Neuronal stem cell (in vitro differentiated cells): ENCODE measurements around the gene SCMH1.

Experiments used
- DNase-seq: peaks from one replicate; pipeline ENCODE4 v3.0.0-alpha.2; 2013; ENCODE audit warnings: low spot score
- H2AFZ ChIP-seq: one replicate; pipeline ENCODE4 v1.6.1; 2013; ENCODE audit warnings: mild to moderate bottlenecking, low read length, inconsistent platforms
- H2AK5ac ChIP-seq: 2 replicates; pipeline ENCODE4 v1.6.1; 2013; ENCODE audit warnings: low read depth, mild to moderate bottlenecking, inconsistent platforms, low read length, moderate library complexity, mixed read lengths
- H2BK120ac ChIP-seq: 2 replicates; pipeline ENCODE4 v1.6.1; 2013; ENCODE audit warnings: low read depth, mild to moderate bottlenecking, inconsistent platforms, low read length, moderate library complexity, mixed read lengths
- H2BK12ac ChIP-seq: one replicate; pipeline ENCODE4 v1.6.1; 2013; ENCODE audit warnings: low read length, inconsistent platforms
- H2BK15ac ChIP-seq: 2 replicates; pipeline ENCODE4 v1.6.1; 2013; ENCODE audit warnings: mild to moderate bottlenecking, low read length, inconsistent platforms, mixed read lengths
- H2BK5ac ChIP-seq: one replicate; pipeline ENCODE4 v1.6.1; 2013; ENCODE audit warnings: inconsistent platforms, mild to moderate bottlenecking, low read length, moderate library complexity
- H3K14ac ChIP-seq: one replicate; pipeline ENCODE4 v1.6.1; 2013; ENCODE audit warnings: low read length, inconsistent platforms
- H3K18ac ChIP-seq: 2 replicates; pipeline ENCODE4 v1.6.1; 2013; ENCODE audit warnings: low read length, inconsistent platforms
- H3K23ac ChIP-seq: 2 replicates; pipeline ENCODE4 v1.6.1; 2013; ENCODE audit warnings: low read depth, mild to moderate bottlenecking, mixed read lengths, low read length, inconsistent platforms; ENCODE audit not compliant: poor library complexity
- H3K27ac ChIP-seq: replicated peaks from 3 replicates; pipeline ENCODE4 v1.5.1; 2013; ENCODE audit warnings: low read length, inconsistent platforms
- H3K27me3 ChIP-seq, 3 experiments: 2 replicates each; pipeline ENCODE4 v1.6.1; 2013; ENCODE audit warnings: low read length in 3 of 3, mild to moderate bottlenecking in 2 of 3, inconsistent platforms in 1 of 3, low read depth in 1 of 3, mixed read lengths in 1 of 3, moderate library complexity in 1 of 3; ENCODE audit not compliant: control insufficient read depth in 3 of 3, insufficient read depth in 3 of 3
- H3K36me3 ChIP-seq, 2 donors: replicated peaks in 1 of 2; 2 replicates each; pipeline ENCODE4 v1.6.1; 2013; ENCODE audit warnings: low read length in 2 of 2; ENCODE audit not compliant: control insufficient read depth in 2 of 2, insufficient read depth in 2 of 2
- H3K4ac ChIP-seq: 2 replicates; pipeline ENCODE4 v1.6.1; 2013; ENCODE audit warnings: inconsistent platforms, mild to moderate bottlenecking, low read length, moderate library complexity
- H3K4me1 ChIP-seq, 2 donors: 1 replicate in 1 of 2; 2 replicates in 1 of 2; pipeline ENCODE4 v1.6.1; 2013; ENCODE audit warnings: low read length in 2 of 2, low read depth in 1 of 2; ENCODE audit not compliant: control insufficient read depth in 2 of 2, insufficient read depth in 1 of 2
- H3K4me2 ChIP-seq: one replicate; pipeline ENCODE4 v1.6.1; 2013; ENCODE audit warnings: mild to moderate bottlenecking, low read length, inconsistent platforms; ENCODE audit not compliant: insufficient read depth, poor library complexity, severe bottlenecking
- H3K4me3 ChIP-seq, 2 donors: 2 replicates each; pipeline ENCODE4 v1.5.1; 2013; ENCODE audit warnings: low read length in 2 of 2, mild to moderate bottlenecking in 2 of 2, inconsistent platforms in 1 of 2, moderate library complexity in 1 of 2
- H3K79me1 ChIP-seq: one replicate; pipeline ENCODE4 v1.6.1; 2013; ENCODE audit warnings: low read depth, mild to moderate bottlenecking, inconsistent platforms, low read length, moderate library complexity
- H3K9ac ChIP-seq: one replicate; pipeline ENCODE4 v1.6.1; 2013; ENCODE audit warnings: mild to moderate bottlenecking, low read depth, low read length, inconsistent platforms; ENCODE audit not compliant: poor library complexity
- H3K9me3 ChIP-seq, 2 donors: replicated peaks in 1 of 2; 2 replicates each; pipeline versions ENCODE3 to v1.6.1; 2013; ENCODE audit warnings: low read length in 2 of 2, mild to moderate bottlenecking in 2 of 2, inconsistent platforms in 1 of 2, low read depth in 1 of 2, mixed read lengths in 1 of 2, moderate library complexity in 1 of 2; ENCODE audit not compliant: control insufficient read depth in 2 of 2, insufficient read depth in 1 of 2
- H4K8ac ChIP-seq: one replicate; pipeline ENCODE4 v1.6.1; 2013; ENCODE audit warnings: low read depth, mild to moderate bottlenecking, inconsistent platforms, low read length, moderate library complexity
- H4K91ac ChIP-seq: one replicate; pipeline ENCODE4 v1.6.1; 2013; ENCODE audit warnings: low read length, low read depth, mild to moderate bottlenecking, inconsistent platforms; ENCODE audit not compliant: poor library complexity
- WGBS, 2 donors: extraction: QIAGEN DNeasy Blood & Tissue Kit; methylation state at CpG; one replicate each; pipeline ENCODE4 v1.1.7; 2013; ENCODE audit warnings: missing lambda C conversion rate in 2 of 2, mixed read lengths in 1 of 2; ENCODE audit not compliant: insufficient read length in 2 of 2, insufficient replicate concordance in 1 of 2; ENCODE audit errors: extremely low coverage in 2 of 2; 5-methylcytosine and 5-hydroxymethylcytosine counted together

SCMH1 gene

DNA sequence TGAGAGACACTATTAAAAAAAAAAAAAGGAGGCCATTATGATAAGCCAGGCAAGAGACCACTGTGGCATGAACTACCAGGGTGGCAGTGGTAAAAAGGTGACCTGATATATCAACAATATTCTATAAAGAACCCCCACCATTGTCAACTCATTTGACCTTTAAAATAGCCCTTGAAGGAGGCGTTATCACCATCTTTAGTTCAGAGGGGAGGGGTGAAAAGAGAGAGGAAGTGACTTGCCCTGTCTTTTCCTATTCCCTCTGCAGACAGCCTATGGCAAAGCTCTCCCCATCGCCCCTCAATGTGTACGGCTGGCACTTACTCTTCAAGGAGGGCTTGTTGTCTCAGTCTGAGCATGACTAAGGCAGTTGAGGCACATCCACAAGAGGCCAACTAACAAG lies 208.8 kb downstream of the SCMH1 start:
- DNase-seq = no peak
- Histone ChIP-seq H3K4me2 (no peak overlapping the region), H2BK15ac (no peak overlapping the region), H3K23ac (no peak overlapping the region), H3K79me1 (no peaks in the 10 kb centered on the region), H2AFZ (no peak overlapping the region), H3K14ac (no peak overlapping the region), H2BK120ac (no peak overlapping the region), H3K4me3 (no peak overlapping the region), H3K4ac (no peak overlapping the region), H3K36me3 (peaks cover 19 to 95% of the 10 kb centered on the region in 2 donors), H3K27me3 (no peaks in the 10 kb centered on the region), H3K9me3 (no peaks in the 10 kb centered on the region), H3K9ac (no peak overlapping the region), H4K91ac (no peak overlapping the region), H2BK5ac (no peak overlapping the region), H2BK12ac (no peak overlapping the region), H2AK5ac (no peak overlapping the region), H3K27ac (no peak overlapping the region), H3K4me1 (peaks cover 0 to 2% of the 10 kb centered on the region in 2 donors), H4K8ac (no peak overlapping the region), H3K18ac (no peak overlapping the region)
- no CpG with 5 or more reads among the region's 3 CpGs for WGBS, 2 donors

DNA sequence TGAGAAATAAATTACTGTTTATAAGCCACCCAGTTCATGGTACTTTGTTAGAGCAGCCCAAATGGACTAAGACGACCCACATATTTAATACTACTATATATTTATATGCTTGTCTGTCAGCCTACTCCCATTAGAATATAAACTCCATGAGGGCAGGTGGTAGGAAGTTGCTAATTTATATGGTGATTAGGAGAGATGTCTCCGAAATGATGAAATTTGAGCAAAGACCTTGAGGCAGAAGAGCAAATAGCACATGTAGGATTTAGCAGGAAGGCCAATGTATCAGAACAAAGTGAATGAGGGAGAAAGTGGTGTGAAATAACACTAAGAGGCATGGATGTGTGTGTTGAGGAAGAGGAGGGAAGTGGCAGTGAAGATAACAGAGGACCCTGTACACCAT lies 210.0 kb downstream of the SCMH1 start:
- H4K91ac ChIP-seq = no peak overlapping the region
- H3K4me2 ChIP-seq = no peak overlapping the region
- H3K9ac ChIP-seq = no peak overlapping the region
- H3K18ac ChIP-seq = no peak overlapping the region
- H2BK120ac ChIP-seq = no peak overlapping the region
- H3K36me3 ChIP-seq = peaks cover 22 to 95% of the 10 kb centered on the region in 2 donors
- no peaks in the 10 kb centered on the region for H3K27me3 ChIP-seq
- H3K4ac ChIP-seq = no peak overlapping the region
- no peak overlapping the region for H2BK12ac ChIP-seq
- no peak overlapping the region for H2BK15ac ChIP-seq
- peaks cover 0 to 2% of the 10 kb centered on the region in 2 donors for H3K4me1 ChIP-seq
- H3K79me1 ChIP-seq = no peaks in the 10 kb centered on the region
- H3K9me3 ChIP-seq = no peaks in the 10 kb centered on the region
- no peak overlapping the region for H3K23ac ChIP-seq
- no peak overlapping the region for H2AFZ ChIP-seq
- no CpG with 5 or more reads among the region's 2 CpGs for WGBS, 2 donors
- no peak overlapping the region for H3K27ac ChIP-seq
- no peak overlapping the region for H4K8ac ChIP-seq
- no peak overlapping the region for H3K14ac ChIP-seq
- DNase-seq = no peak
- no peak overlapping the region for H2BK5ac ChIP-seq
- H2AK5ac ChIP-seq = no peak overlapping the region
- H3K4me3 ChIP-seq = no peak overlapping the region

DNA sequence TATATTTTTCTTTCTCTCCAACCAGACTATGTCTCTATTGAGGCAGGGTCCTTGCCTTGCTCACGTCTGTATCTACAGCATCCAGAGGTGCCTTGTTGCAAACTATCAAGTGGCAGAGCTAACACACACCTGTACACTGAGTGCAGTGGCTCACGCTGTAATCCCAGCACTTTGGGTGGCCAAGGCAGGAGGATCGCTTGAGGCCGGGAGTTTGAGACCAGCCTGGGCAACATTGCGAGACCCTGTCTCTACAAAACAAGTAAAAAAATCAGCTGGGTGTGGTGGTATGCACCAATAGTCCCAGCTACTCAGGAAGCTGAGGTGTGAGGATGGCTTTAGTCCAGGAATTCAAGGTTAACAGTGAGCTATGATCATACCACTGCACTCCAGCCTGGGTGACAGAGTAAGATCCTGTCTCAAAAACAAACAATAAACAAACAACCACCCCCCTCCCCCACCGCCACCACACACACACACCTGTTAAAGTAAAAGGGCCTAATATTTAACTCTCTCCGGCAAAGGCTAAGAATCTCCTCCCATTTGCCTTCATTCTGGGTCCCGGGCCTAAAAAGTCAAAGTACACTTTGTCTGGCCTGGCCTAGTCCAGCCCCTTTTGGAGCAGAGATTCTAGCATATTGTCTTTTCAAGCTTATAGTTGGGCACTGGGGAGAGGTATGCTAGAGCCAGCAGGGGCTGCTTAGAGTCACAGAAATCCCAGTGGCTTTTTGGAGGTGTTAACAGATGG lies 211.1 kb downstream of the SCMH1 start:
- no CpG with 5 or more reads among the region's 8 CpGs for WGBS, 2 donors
- Histone ChIP-seq H3K14ac (no peak overlapping the region), H3K36me3 (peaks cover 21 to 95% of the 10 kb centered on the region in 2 donors), H3K27me3 (no peaks in the 10 kb centered on the region), H3K4me1 (peaks cover 0 to 2% of the 10 kb centered on the region in 2 donors), H3K4ac (no peak overlapping the region), H4K8ac (no peak overlapping the region), H4K91ac (no peak overlapping the region), H3K23ac (no peak overlapping the region), H2AFZ (no peak overlapping the region), H2BK15ac (no peak overlapping the region), H3K4me3 (no peak overlapping the region), H3K9me3 (no peaks in the 10 kb centered on the region), H2BK12ac (no peak overlapping the region), H2BK5ac (no peak overlapping the region), H3K79me1 (no peaks in the 10 kb centered on the region), H3K9ac (no peak overlapping the region), H3K27ac (no peak overlapping the region), H3K18ac (no peak overlapping the region), H2BK120ac (no peak overlapping the region), H2AK5ac (no peak overlapping the region), H3K4me2 (no peak overlapping the region)
- no peak for DNase-seq

DNA sequence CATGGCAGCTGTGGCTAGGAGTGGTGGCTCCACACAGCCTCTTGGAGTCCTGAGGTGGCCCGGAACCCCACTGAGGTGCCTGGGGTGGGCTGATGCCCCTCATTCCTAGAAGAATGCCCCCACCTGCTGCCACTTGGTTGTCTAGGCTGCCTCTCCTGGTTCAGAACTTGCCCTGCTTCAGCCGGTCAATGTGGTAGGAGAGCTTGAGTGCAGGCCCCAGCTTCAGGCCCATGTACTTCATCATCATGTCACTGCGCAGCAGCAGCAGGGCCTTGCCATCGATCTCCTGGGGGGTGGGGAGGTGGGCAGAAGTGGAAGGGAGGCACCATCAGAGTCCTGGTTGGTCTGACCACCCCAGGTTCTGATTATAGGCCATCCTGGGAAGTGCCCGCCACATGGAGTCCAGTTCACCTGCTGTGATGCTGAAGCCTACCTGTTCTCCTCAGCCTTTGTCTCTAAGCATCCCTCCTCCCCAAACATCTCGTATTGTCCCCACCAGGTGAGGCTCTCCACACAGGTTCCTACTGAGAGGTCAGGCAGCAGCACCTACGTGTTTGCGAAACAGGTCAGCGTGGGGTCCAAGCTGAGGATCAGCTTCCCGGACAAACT lies 214.0 kb downstream of the SCMH1 start:
- no peak overlapping the region for H3K14ac ChIP-seq
- no peak overlapping the region for H2BK5ac ChIP-seq
- H2BK15ac ChIP-seq = no peak overlapping the region
- DNase-seq = no peak
- H3K23ac ChIP-seq = no peak overlapping the region
- no peak overlapping the region for H3K18ac ChIP-seq
- H4K8ac ChIP-seq = no peak overlapping the region
- no peaks in the 10 kb centered on the region for H3K27me3 ChIP-seq
- no peak overlapping the region for H3K9ac ChIP-seq
- no peaks in the 10 kb centered on the region for H3K79me1 ChIP-seq
- H3K9me3 ChIP-seq = no peaks in the 10 kb centered on the region
- peaks cover 19 to 77% of the 10 kb centered on the region in 2 donors for H3K36me3 ChIP-seq
- H3K4me3 ChIP-seq = no peak overlapping the region
- H2BK120ac ChIP-seq = no peak overlapping the region
- no peak overlapping the region for H3K4me2 ChIP-seq
- H2AFZ ChIP-seq = no peak overlapping the region
- H3K4ac ChIP-seq = no peak overlapping the region
- H2BK12ac ChIP-seq = no peak overlapping the region
- WGBS, 2 donors = no CpG with 5 or more reads among the region's 10 CpGs
- no peak overlapping the region for H4K91ac ChIP-seq
- H3K4me1 ChIP-seq = peaks cover 3 to 4% of the 10 kb centered on the region in 2 donors
- H2AK5ac ChIP-seq = no peak overlapping the region
- no peak overlapping the region for H3K27ac ChIP-seq
